HepG2 (cell line): ENCODE measurements around the gene WDR83. TPM values are rescaled to one million over a fixed set of nuclear protein-coding genes. Genes with fewer than 3 reads are reported as not detected.

Source experiments
- AGO1 ChIP-seq: fragments of 200-400 bp; formaldehyde crosslinking; IDR thresholded peaks from 2 replicates; pipeline ENCODE4 v1.6.1; 2017; ENCODE audit warnings: mild to moderate bottlenecking, low read depth, low read length, moderate library complexity; ENCODE audit not compliant: poor library complexity, severe bottlenecking
- CBX2 ChIP-seq, 2 experiments: fragments of 200-600 bp in 1 of 2; sonication (generic); formaldehyde crosslinking in 1 of 2; IDR thresholded peaks; 2 replicates each; pipeline versions ENCODE4 v1.7.0 to v1.8.1; 2018 to 2022; ENCODE audit warnings: low read depth in 2 of 2, low read length in 1 of 2, mild to moderate bottlenecking in 1 of 2, missing genetic modification reagents in 1 of 2
- FOXC1 ChIP-seq: sonication (generic); formaldehyde crosslinking; IDR thresholded peaks from 2 replicates; pipeline ENCODE4 v1.8.0; 2022; ENCODE audit warnings: mild to moderate bottlenecking, missing genetic modification reagents, borderline replicate concordance
- MTA3 ChIP-seq: sonication (generic); formaldehyde crosslinking; IDR thresholded peaks from 2 replicates; pipeline ENCODE4 v1.4.0; 2020; ENCODE audit warnings: missing genetic modification reagents
- MZF1 ChIP-seq: sonication (generic); formaldehyde crosslinking; IDR thresholded peaks from 2 replicates; pipeline ENCODE4 v1.8.1; 2023; ENCODE audit warnings: mild to moderate bottlenecking, missing genetic modification reagents, borderline replicate concordance
- NKX3-1 ChIP-seq: sonication (generic); formaldehyde crosslinking; IDR thresholded peaks from 2 replicates; pipeline ENCODE4 v1.5.0; 2020; ENCODE audit warnings: missing genetic modification reagents
- NONO ChIP-seq, 2 experiments: fragments of 450-650 bp in 1 of 2; sonication (generic) in 1 of 2; formaldehyde crosslinking in 1 of 2; IDR thresholded peaks in 1 of 2; conservative IDR thresholded peaks in 1 of 2; 2 replicates each; pipeline versions ENCODE4 v1.6.1 to v1.8.0; 2017 to 2022; ENCODE audit warnings: mild to moderate bottlenecking in 1 of 2, missing genetic modification reagents in 1 of 2, moderate library complexity in 1 of 2
- PREB ChIP-seq: sonication (generic); formaldehyde crosslinking; IDR thresholded peaks from 2 replicates; pipeline ENCODE4 v1.4.0; 2020; ENCODE audit warnings: missing genetic modification reagents
- SATB2 ChIP-seq: sonication (generic); formaldehyde crosslinking; IDR thresholded peaks from 2 replicates; pipeline ENCODE4 v1.5.0; 2020; ENCODE audit warnings: missing genetic modification reagents
- SKIL ChIP-seq: sonication (generic); formaldehyde crosslinking; IDR thresholded peaks from 2 replicates; pipeline ENCODE4 v1.8.0; 2022; ENCODE audit warnings: missing genetic modification reagents, mild to moderate bottlenecking, moderate library complexity, borderline replicate concordance
- SMAD3 ChIP-seq: sonication (generic); formaldehyde crosslinking; IDR thresholded peaks from 2 replicates; pipeline ENCODE4 v1.4.0; 2020; ENCODE audit warnings: missing genetic modification reagents
- SMAD9 ChIP-seq: sonication (generic); formaldehyde crosslinking; IDR thresholded peaks from 2 replicates; pipeline ENCODE4 v1.5.1; 2020; ENCODE audit warnings: mild to moderate bottlenecking, missing genetic modification reagents
- TFAP4 ChIP-seq: sonication (generic); IDR thresholded peaks from 2 replicates; pipeline ENCODE4 v1.6.1; 2016; ENCODE audit warnings: low read depth, borderline replicate concordance
- WIZ ChIP-seq: sonication (generic); formaldehyde crosslinking; IDR thresholded peaks from 2 replicates; pipeline ENCODE4 v1.5.1; 2020; ENCODE audit warnings: mild to moderate bottlenecking, missing genetic modification reagents
- YEATS4 ChIP-seq: sonication (generic); formaldehyde crosslinking; IDR thresholded peaks from 2 replicates; pipeline ENCODE4 v1.4.0; 2020; ENCODE audit warnings: missing genetic modification reagents, borderline replicate concordance
- ZBTB38 ChIP-seq: sonication (generic); formaldehyde crosslinking; IDR thresholded peaks from 2 replicates; pipeline ENCODE4 v1.5.1; 2020; ENCODE audit warnings: mild to moderate bottlenecking, missing genetic modification reagents
- ZFY ChIP-seq: sonication (generic); formaldehyde crosslinking; IDR thresholded peaks from 2 replicates; pipeline ENCODE4 v1.4.0; 2020; ENCODE audit warnings: missing genetic modification reagents
- ZMAT3 ChIP-seq: sonication (generic); formaldehyde crosslinking; conservative IDR thresholded peaks from 2 replicates; pipeline ENCODE4 v1.7.0; 2021; ENCODE audit warnings: missing genetic modification reagents
- ZNF280B ChIP-seq: sonication (generic); formaldehyde crosslinking; IDR thresholded peaks from 2 replicates; pipeline ENCODE4 v1.5.0; 2020; ENCODE audit warnings: missing genetic modification reagents, mild to moderate bottlenecking, borderline replicate concordance
- ZNF329 ChIP-seq: sonication (generic); formaldehyde crosslinking; IDR thresholded peaks from 2 replicates; pipeline ENCODE4 v1.9.0; 2021; ENCODE audit warnings: low read depth, mild to moderate bottlenecking, missing genetic modification reagents
- ZNF382 ChIP-seq: sonication (generic); formaldehyde crosslinking; IDR thresholded peaks from 2 replicates; pipeline ENCODE4 v1.5.0; 2020; ENCODE audit warnings: missing genetic modification reagents, mild to moderate bottlenecking, borderline replicate concordance
- ZNF564 ChIP-seq: sonication (generic); formaldehyde crosslinking; IDR thresholded peaks from 2 replicates; pipeline ENCODE4 v1.8.1; 2023; ENCODE audit warnings: mild to moderate bottlenecking, missing genetic modification reagents
- ZNF703 ChIP-seq: sonication (generic); formaldehyde crosslinking; IDR thresholded peaks from 2 replicates; pipeline ENCODE4 v1.5.1; 2020; ENCODE audit warnings: missing genetic modification reagents, mild to moderate bottlenecking, moderate library complexity, borderline replicate concordance
- polyA plus RNA-seq, 8 experiments: library from polyadenylated mRNA; depleted of rRNA in 3 of 8; stranded (reverse) in 7 of 8; unstranded in 1 of 8; fragments of >200 nt; fragmentation: Illumina TruSeq in 4 of 8; extraction: Trizol in 4 of 8; gene quantifications; 2 replicates each; pipeline versions ENCODE4 v1.2.1 to v1.2.3, GENCODE V29; 2011 to 2016; ENCODE audit warnings: low read depth in 4 of 8, missing spikeins in 1 of 8, mixed read lengths in 1 of 8; ENCODE audit not compliant: insufficient read depth in 1 of 8
- total RNA-seq, 5 experiments: library from RNA; depleted of rRNA; stranded (reverse); fragments of >200 nt; fragmentation: Illumina TruSeq; extraction: Trizol; gene quantifications; 2 replicates each; pipeline ENCODE4 v1.2.3, GENCODE V29; 2016; ENCODE audit warnings: low read depth in 1 of 5

WDR83 gene
- total and polyA plus RNA-seq, 2 of the 13 experiments (the other 11 are each of a cell fraction or from before 2014, with no cell fraction given), result 4.5 to 10.7 TPM

GRCh38 chr19:12696366-12697335, 30.0 kb downstream of the WDR83 start, which contains the start of gene FBXW9 (continued):
- peak; percentile 41 for TF ChIP-seq ZBTB38 (CRISPR knock-in tag)
- no peak for TF ChIP-seq SATB2 (CRISPR knock-in tag)
- no peak for TF ChIP-seq ZNF564 (CRISPR knock-in tag)
- TF ChIP-seq TFAP4, result no peak
- TF ChIP-seq MZF1 (CRISPR knock-in tag), result no peak
- TF ChIP-seq SMAD9 (CRISPR knock-in tag), result 0 out of 2 replicates have a peak, but pooled peaks have one; percentile 25
- peak; percentile 87 for TF ChIP-seq ZFY (CRISPR knock-in tag)
- TF ChIP-seq ZNF280B (CRISPR knock-in tag), result peak; percentile 95
- TF ChIP-seq PREB (CRISPR knock-in tag), result no peak
- peak; percentile 87; the same call in 1 of the 2 replicates for TF ChIP-seq WIZ (CRISPR knock-in tag)
- TF ChIP-seq ZNF329 (CRISPR knock-in tag), result no peak
- no peak for TF ChIP-seq ZNF382 (CRISPR knock-in tag)
- TF ChIP-seq YEATS4, result peak; percentile 65; the same call in 1 of the 2 replicates
- no peak for TF ChIP-seq ZMAT3 (CRISPR knock-in tag)
- TF ChIP-seq SKIL (CRISPR knock-in tag), result no peak
- no peak for TF ChIP-seq MTA3 (CRISPR knock-in tag)
- peak; percentile 91 for TF ChIP-seq SMAD3 (CRISPR knock-in tag)
- TF ChIP-seq AGO1, result peak; percentile 86
- TF ChIP-seq NONO (IDR thresholded peaks at IDR 0.05), result no peak
- TF ChIP-seq NONO (CRISPR knock-in tag; conservative IDR thresholded peaks at IDR 0.05), result peak; percentile 60
- TF ChIP-seq ZNF703 (CRISPR knock-in tag), result no peak
- no peak for TF ChIP-seq CBX2 (IDR thresholded peaks at IDR 0.05; ENCODE audit: low read depth, low read length)
- no peak for TF ChIP-seq CBX2 (CRISPR knock-in tag; IDR thresholded peaks at IDR 0.05; ENCODE audit: low read depth)
- TF ChIP-seq FOXC1 (CRISPR knock-in tag), result no peak; the same call in 1 of the 2 replicates
- TF ChIP-seq NKX3-1 (CRISPR knock-in tag), result peak; percentile 63; the same call in 1 of the 2 replicates
